Anterior cingulate cortex (tissue), 58 donors: Measurements from ENCODE around the gene CCN6.
"Not testable (repeated sequence)": the region's sequence is repeated elsewhere in the genome, so short reads cannot be mapped to it uniquely, and the experiment has no call there.

Experiments
- DNase-seq, 58 donors: peaks; one replicate each; lab custom pipeline; 2025; lab: John Stamatoyannopoulos, UW

Gene CCN6

DNA sequence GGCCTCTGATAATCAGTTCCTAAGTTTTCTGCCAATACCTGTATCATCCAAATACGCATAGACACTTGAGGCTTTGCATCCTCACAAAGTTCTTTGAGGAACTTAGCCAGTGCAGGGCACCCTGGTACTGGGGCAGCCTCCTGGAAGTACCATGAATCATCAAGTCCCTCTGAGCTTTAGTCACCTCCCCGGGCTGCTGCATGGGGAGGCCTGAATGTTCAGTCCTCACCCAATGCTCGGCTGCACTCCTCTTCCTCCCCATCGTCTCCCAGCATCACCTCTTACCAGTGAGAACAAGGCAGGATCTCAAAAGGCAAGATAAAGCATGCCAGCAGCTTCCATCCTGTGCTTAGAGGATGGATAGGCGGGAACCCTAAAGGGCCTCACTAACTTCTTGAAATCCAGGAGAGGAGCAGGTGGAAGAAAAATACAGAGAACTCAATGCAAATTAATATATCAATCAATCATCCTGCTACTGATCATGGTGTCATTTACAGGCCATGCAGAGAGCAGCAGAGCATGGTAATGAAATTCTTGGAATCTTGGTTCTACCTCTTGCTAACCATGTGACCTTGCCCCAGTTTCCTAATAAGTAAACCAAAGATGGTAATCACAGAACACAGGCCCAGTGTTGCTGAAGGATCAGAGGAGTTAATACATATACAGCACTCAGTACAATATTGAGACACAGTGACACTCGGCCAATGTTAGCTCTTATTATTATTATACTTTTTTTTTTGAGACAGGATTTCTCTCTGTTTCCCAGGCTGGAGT is 4.7 kb upstream of the CCN6 start:
- DNase-seq, result no peak

DNA sequence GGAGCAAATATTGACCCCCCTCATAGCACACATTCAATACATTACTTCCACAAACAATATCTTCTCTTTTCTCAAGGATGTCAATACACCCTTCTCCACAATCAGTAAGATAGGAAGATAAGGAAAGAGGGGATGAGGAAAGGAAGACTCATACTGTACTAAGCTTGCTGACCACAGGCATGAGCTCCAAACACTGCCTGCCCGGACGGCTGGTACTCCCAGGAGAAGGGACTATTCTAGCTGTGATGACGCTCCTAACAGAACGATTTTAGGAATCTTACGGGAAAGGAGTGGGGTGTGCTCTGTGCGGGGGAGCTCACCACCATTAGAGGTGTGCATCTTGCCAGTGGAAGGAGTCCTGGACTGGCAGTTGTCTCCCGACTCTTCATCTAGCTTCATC is 3.9 kb upstream of the CCN6 start:
- DNase-seq, result no peak

DNA sequence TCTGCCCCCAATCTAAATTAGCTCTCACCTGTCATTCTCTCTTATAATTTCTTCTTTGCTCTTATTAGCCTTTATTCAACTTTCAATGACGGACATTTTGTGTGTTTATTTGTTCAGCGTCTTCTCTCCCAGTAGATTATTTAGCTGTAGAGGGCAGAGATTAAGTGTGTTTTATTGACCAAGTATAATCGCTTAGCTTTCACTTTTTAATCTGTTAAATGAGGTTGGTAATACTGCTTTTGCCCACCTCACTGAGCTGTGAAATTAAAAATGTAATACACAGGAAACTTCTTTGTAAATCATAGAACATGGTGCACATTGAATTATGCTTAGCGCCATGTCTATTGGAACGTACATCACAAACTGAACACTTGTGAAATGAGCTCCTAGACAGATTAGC is 3.5 kb upstream of the CCN6 start:
- no peak for DNase-seq

DNA sequence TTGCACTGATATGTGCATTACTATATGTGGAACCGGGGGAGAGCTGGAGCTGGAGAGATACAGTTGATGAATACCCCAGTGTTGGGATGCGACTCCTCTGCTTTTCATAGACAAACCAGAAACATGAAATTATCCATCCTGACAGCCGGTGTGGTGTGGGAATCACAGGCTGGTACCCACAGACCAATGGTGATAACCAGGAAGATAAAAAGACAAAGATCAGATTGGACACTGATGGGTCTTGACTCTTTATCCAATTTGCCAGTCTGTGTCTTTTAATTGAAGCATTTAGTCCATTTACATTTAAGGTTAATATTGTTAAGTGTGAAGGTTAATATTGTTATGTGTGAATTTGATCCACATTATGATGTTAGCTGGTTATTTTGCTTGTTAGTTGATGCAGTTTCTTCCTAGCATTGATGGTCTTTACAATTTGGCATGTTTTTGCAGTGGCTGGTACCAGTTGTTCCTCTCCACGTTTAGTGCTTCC is 2.6 kb upstream of the CCN6 start:
- not testable (repeated sequence) for DNase-seq

DNA sequence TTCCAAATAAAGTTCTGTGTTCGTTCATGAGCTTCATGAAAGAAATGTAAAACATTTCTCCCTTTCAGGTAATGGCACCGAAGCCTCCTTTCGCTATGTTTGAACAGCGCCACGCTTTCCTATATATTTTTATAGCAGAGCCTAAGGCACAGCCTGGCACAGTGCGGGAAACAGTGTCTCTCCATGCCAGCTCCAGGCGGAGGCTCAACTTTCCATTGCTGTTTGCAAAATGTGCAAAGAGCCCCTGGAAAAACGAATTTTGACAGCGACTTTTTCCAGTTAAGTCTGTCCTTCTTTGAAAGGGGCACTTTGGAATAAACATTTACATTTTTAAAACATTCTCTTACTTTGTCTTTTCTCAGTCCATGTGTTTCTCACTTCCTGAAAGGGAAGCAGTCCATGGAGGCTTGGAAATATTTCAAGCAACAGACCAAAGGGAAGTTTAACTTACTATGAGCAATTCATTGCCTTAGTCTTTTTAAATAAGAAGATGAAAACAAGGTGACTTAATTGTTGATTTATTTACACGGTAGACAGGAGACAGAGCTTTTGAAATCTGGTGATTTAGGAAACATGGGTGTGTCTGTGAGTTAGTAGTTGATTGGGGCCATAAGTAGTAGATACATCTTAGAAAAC is 769 bp downstream of the CCN6 start:
- no peak for DNase-seq

DNA sequence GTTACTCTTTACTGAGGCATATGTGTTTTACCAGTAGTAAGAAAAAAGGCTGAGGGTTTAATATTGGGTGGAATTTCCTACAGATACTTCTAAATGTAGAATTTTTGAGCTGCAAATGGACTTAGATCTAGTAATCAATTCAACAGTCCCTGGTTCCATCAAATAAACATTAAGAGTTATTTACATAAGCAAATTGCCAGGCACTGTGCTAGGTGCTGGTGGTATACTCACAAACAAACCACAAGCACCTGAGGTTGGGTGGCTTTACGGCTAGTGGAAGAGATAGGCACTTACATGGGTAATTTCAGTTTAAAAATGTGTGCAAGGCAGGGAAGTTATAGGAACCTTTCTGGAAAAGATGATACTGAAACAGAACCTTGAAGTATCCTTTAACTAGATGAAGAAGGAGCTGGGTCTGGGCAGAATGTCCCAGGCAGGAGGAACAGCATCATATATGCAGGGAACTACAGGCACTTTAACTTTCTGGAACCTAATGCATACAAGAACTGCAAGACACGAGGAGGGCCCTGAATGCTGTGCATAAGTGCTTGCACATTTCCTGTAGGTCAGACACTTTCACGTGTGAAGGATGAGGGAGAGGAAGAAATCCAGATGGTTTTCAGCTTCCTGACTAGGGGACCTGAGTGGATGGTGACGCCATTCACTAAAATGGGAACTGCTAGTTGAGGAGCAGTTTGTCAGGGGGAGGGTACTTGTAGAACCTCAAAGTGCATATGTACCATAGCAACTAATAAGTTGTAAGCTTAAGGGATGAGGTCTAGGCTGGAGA is 4.5 kb downstream of the CCN6 start:
- DNase-seq, result no peak

DNA sequence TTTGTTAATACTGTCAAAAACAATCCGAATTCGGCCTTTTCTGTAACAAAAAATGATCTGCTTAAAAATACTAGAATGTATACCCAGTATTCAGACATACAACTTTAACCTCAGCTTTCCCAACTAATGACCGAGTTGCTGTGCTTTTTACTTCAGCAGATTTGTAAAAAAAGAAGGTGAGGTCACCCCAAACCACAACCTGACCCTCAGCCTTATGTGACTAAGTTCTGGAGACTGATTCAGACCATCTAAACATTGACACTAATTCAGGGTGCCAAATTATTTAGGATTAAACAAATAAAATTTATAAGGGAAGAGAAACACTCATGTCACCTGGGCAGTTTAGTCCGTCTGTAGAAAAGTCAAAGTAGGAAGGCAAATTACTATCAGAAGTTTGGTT is 7.7 kb downstream of the CCN6 start:
- DNase-seq, result no peak

DNA sequence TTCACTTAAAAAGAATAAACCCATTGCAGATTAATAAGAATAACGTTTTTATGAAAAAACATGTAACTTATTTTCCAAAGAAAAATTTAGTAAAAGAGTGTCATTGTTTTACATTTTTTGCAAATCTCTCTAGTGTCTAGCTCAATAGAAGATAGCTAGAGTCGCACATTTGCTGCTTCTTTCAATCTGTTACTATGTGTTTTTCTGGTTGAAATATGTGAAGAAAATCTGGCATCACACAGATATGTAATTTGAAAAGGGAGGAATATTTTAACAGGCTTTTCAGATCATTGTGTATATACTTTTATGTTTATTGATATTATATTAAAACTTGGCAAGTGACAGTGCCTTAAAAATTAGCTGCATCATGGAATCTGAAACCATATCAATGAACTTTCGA is 9.1 kb downstream of the CCN6 start:
- no peak for DNase-seq

DNA sequence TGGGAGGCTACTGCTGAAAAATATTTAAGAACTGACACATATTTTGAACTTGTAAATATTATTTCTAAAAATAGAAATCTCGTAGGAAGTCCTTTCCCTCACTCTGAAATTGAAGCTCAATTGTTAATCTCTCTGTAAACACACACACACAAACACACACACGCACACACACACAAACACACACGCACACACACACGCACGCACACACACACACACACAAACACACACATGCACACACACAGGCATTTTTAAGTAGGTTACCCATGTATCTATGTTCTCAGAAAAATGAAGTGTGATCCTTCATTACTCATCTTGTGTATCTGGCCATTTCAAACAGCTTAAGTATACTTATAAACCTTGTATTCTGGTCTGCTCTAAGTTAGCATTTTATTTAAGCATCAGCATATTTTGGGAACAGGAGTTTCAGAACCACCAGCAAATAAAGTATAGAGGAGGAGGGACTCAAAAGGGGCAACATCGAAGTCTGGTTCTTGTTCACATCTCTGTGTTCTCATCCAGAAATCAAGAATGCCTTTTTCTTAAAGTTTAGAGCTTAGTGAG is 11.6 kb downstream of the CCN6 start:
- no peak for DNase-seq

DNA sequence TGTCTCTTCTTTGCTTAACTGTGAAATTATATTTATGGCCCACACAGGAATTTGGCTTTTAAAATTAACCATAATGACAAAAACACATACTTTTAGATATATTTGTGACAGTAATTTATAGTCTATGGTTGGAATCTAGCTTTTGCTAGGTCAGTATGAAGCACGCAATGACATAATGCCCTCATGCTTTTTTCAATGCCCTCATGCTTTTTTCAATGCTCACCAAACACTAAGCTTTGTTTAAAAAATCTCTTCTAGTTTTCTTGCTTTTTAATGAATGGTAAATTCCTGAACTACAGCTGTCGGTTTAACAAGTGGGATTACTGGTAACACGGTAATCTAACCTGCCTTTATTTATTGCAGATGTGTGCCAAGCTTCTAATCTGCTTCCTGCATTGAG is 12.7 kb downstream of the CCN6 start:
- no peak for DNase-seq

DNA sequence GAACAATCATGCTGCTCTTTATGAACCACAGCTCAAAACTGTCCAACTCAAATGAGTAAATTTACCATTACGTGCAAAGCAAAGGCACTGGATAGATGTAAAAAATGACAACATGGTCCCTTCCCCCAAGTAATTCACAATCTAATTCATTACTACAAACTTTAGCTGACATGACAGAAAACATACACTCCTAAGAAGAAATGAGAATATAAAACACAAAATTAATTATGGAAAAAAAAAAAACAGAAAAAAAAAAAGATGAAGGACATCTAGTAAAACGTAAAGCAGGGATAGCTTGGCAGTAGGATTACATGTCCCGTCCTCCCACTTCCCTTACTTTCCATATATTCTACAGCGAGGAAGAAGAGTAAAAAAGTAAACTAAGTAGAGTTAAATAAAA is 27.7 kb downstream of the CCN6 start:
- DNase-seq, result no peak

DNA sequence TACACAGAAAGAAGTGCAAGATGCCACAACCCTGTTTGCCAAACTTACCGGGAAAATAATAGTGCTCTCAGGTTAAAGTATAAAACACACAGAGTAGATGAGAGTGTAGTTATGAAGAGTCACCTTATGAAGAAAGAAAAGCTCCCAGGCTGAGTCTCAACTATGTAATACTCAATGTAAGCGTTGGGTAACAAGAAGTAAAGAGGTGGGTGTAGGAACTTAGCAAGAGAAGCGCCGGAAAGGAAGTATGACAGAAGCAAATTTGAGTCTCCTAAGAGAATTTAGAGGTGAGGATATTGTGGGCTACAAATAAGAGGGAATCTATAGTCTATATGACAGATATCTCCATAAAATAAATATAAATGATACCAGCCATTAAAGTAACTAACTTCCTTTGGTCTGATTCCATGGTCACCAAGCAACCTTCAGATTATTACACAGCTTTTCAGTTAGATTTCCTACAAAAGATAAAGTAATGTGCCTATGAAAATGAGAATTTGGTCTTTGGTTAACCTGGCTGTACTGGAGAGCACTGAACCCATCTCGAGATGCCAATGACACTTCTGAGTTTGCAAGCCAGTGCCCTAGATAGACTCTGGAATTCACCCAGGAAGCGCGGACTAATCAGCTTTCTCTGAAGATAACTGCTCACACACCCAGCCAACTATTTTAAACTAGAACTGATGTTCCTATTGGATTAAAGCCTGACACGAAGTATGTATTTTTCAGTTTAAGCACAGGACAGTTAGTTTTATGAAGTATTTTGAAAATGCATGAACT is 31.6 kb downstream of the CCN6 start:
- DNase-seq, result no peak

DNA sequence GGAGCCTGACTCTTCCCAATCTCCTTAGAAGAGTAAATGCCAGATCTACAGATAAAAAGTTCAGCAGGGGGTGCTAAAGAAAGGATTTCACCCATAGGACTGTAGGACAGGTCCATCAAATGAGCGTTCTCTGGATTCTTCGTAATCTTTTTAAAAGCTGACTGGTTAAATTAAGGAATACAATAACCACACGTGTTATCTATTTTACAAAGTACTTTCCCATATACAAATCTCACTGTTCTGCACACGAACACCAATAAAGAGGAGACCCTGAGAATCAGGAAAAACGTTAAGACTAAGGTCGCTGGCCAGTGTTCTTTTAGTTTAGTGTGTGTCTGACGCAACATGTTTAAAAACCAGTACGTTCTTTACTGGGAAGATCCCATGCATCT is 32.8 kb downstream of the CCN6 start:
- DNase-seq, result peak in 2 of 58 donors; percentile 6 to 27

DNA sequence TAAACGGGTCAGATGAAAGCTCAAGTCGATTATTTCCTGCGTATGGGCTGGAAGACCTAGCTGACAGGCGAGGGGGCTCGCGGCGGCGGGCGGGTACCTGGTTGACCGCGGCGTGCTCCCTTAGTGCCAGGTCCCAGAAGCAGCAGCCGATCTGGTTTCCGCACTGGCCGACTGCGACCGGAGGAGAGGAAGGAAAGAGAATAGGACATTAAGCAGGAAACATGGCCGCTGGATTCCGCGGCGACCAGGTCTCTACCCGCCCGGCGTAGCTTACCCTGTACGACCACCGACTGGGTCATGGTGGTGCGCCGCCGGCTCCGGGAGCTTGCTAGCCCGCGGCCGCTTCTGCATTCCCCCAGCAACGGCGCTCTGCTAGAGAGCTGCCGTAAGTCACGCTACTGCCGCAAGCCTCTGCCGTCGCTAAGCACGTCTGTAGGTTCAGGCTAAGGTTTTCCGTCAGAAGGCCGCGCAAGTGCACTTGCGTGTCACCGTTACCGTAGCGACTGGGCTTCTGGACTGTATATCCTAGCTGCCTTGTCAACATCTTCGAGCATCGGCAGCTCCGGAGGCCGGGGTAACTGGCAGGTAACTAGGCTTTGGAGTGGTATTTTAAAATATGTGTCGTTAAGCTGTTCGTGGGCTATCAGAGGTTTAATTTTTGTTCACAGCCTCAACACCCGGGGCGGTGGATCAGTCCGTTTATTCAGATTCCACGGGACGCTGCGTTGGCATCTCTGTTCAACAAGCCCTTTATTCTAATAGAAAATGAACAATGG is 33.4 kb downstream of the CCN6 start, which contains the start of the genes FAM229B and TUBE1:
Gene FAM229B, plus strand, starts transcription at position 456 of the 776 bp plus-strand sequence. CDS start 11,693 bp downstream, outside the sequence.
Gene TUBE1, minus strand, starts transcription at position 347 of the 776 bp plus-strand sequence. Its CDS starts 48 bp downstream, at position 299.
- peak; percentile 18 to 96 (median 89) for DNase-seq

DNA sequence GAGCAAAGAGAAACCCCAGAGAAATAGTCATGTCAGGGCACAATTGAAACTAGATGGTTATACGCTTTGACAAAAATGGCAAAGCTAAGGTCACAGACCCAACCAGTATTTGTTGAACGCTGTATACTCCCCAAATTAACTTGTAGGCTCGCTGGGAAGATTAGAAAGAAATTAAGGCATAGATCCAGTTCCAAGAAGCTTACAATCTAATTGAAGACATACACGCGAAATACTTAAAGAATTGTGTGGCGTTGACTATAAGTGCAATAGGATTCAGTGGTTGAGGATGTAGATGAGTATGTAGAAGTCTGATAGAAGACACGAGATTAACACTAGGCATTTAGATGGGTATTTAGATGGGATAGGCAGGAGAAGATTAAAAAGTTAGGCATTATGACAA is 34.0 kb downstream of the CCN6 start:
- DNase-seq, result no peak

DNA sequence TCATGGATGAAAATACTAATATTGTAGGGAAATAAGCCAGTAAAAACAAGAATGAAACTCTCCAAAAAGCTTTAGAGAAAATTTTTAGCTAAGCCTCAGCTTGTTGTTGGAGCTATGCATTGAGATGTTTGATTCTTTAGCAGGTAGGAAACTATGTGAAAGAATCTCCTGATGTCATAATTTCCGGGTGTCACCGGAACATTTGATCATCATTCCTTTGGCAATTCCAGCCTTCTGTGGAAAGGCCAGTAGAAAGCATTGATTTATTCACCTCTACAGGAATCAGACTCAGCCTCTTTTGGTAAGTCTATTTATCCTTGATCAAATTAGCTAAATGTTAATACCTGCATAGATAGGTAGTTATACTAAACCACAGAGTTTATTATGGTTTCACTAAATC is 43.0 kb downstream of the CCN6 start:
- DNase-seq, result no peak

DNA sequence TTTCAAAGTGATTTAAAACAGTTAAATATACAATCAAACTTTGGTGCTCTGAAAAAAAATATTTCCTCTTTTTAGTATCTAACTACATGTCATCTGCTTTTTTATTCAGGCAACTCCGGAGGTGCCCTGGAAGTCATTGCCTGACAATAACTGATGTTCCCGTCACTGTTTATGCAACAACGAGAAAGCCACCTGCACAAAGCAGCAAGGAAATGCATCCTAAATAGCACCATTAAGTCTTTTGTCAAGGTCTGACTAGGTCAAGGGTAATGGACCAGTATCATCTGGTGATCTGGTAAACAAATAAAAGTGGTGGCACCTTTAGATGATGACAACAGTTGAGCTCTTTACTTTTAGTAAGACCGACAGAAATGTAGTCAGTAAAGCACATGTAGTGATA is 46.7 kb downstream of the CCN6 start:
- no peak for DNase-seq

DNA sequence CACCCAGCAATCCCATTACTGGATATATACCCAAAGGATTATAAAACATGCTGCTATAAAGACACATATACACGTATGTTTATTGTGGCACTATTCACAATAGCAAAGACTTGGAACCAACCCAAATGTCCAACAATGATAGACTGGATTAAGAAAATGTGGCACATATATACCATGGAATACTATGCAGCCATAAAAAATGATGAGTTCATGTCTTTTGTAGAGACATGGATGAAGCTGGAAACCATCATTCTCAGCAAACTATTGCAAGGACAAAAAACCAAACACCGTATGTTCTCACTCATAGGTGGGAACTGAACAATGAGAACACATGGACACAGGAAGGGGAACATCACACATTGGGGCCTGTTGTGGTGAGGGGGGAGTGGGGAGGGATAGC is 52.1 kb downstream of the CCN6 start:
- not testable (repeated sequence) for DNase-seq

DNA sequence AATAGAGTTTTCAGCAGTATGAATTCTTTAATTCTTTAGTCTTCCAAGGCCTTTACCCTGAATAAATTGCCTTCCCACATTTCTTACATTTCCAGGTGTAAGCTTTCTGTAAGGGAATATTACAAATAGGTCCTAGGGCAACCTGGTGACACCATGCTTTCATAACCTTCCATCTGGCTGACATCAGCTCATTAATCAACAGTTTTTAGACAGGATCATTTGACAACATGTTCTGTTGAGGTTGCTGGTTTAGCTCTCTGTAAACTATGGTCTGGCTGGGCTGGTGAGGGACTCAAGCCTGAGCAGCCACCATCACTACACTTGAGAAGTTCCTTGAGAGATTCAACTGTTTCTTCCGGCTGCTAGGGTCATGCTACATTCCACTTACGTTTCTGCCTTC is 52.7 kb downstream of the CCN6 start:
- DNase-seq, result no peak
